Astrocyte (in vitro differentiated cells and primary cell): Measurements from ENCODE around the gene PTOV1. TPM values are rescaled to one million over a fixed set of nuclear protein-coding genes. Genes with fewer than 3 reads are reported as not detected.
A peak's percentile ranks its signal among the peaks of the same experiment; 100 is the strongest.

Source experiments
- DNase-seq: peaks from one replicate; pipeline ENCODE4 v3.0.0-alpha.2; 2010; ENCODE audit warnings: low read depth
- FAIRE-seq: peaks from 2 replicates; lab custom pipeline; 2011; peaks lifted over from hg19 to GRCh38; lab: Jason Lieb, UNC
- H2AFZ ChIP-seq: 2 replicates; pipeline ENCODE4 v1.6.0; 2012; ENCODE audit warnings: low read depth, low read length, inconsistent platforms
- H3K27ac ChIP-seq: 2 replicates; pipeline ENCODE4 v1.5.1; 2011; ENCODE audit warnings: low read depth, low read length, inconsistent platforms
- H3K27me3 ChIP-seq: 2 replicates; pipeline ENCODE4 v1.6.0; 2011; ENCODE audit warnings: low read length, inconsistent platforms; ENCODE audit not compliant: insufficient read depth
- H3K36me3 ChIP-seq: 2 replicates; pipeline ENCODE4 v1.5.1; 2011; ENCODE audit warnings: low read length, inconsistent platforms; ENCODE audit not compliant: insufficient read depth
- H3K4me1 ChIP-seq: 2 replicates; pipeline ENCODE4 v1.5.1; 2011; ENCODE audit warnings: low read length, inconsistent platforms; ENCODE audit not compliant: insufficient read depth
- H3K4me2 ChIP-seq: 2 replicates; pipeline ENCODE4 v1.6.0; 2012; ENCODE audit warnings: low read length, inconsistent platforms
- H3K4me3 ChIP-seq: 2 replicates; pipeline ENCODE4 v1.5.1; 2011; ENCODE audit warnings: low read depth, mild to moderate bottlenecking, low read length, inconsistent platforms; ENCODE audit not compliant: insufficient read depth
- H3K79me2 ChIP-seq: 2 replicates; pipeline ENCODE4 v1.6.0; 2012; ENCODE audit warnings: mild to moderate bottlenecking, low read length, inconsistent platforms; ENCODE audit not compliant: insufficient read depth
- H3K9ac ChIP-seq: 2 replicates; pipeline ENCODE4 v1.6.0; 2012; ENCODE audit warnings: mild to moderate bottlenecking, low read length, inconsistent platforms
- H3K9me3 ChIP-seq: 2 replicates; pipeline ENCODE4 v1.5.1; 2012; ENCODE audit warnings: low read depth, mild to moderate bottlenecking, low read length, inconsistent platforms; ENCODE audit not compliant: insufficient read depth
- H4K20me1 ChIP-seq: 2 replicates; pipeline ENCODE4 v1.6.0; 2012; ENCODE audit warnings: low read length, inconsistent platforms; ENCODE audit not compliant: insufficient read depth
- H3K27ac Mint-ChIP-seq: one replicate; pipeline ENCODE4 v1.8.0; 2021; ENCODE audit warnings: mild to moderate bottlenecking, mixed read lengths; ENCODE audit not compliant: unreplicated experiment
- H3K27me3 Mint-ChIP-seq: one replicate; pipeline ENCODE4 v1.8.0; 2021; ENCODE audit warnings: low read depth, mixed read lengths; ENCODE audit not compliant: unreplicated experiment
- H3K36me3 Mint-ChIP-seq: one replicate; pipeline ENCODE4 v1.8.0; 2021; ENCODE audit warnings: low read depth, mixed read lengths; ENCODE audit not compliant: unreplicated experiment
- H3K4me1 Mint-ChIP-seq: one replicate; pipeline ENCODE4 v1.8.0; 2021; ENCODE audit warnings: low read depth, mixed read lengths; ENCODE audit not compliant: unreplicated experiment
- H3K4me3 Mint-ChIP-seq: one replicate; pipeline ENCODE4 v1.8.0; 2021; ENCODE audit warnings: mild to moderate bottlenecking, moderate library complexity, mixed read lengths; ENCODE audit not compliant: unreplicated experiment
- H3K9me3 Mint-ChIP-seq: one replicate; pipeline ENCODE4 v1.8.0; 2021; ENCODE audit warnings: mild to moderate bottlenecking, mixed read lengths; ENCODE audit not compliant: unreplicated experiment
- CTCF ChIP-seq: IDR thresholded peaks from 2 replicates; pipeline ENCODE4 v1.5.1; 2011; ENCODE audit warnings: low read depth, mild to moderate bottlenecking, inconsistent platforms, low read length, moderate library complexity; ENCODE audit not compliant: insufficient read depth
- EZH2 ChIP-seq: IDR thresholded peaks from 2 replicates; pipeline ENCODE4 v1.6.1; 2012; ENCODE audit warnings: mild to moderate bottlenecking, low read length, inconsistent platforms; ENCODE audit not compliant: insufficient read depth
- total RNA-seq: library from RNA; stranded (reverse); gene quantifications from 2 replicates; pipeline ENCODE4 v1.2.1, GENCODE V29; 2021

The PTOV1 gene
- total RNA-seq, 1 donor from 2014 or later: 162 TPM

- Histone ChIP-seq H3K27ac (peak overlapping the region; percentile 44), H3K9ac (peak overlapping the region; percentile 57), H3K79me2 (peaks cover 57% of the 10 kb centered on the region), H3K9me3 (no peaks in the 10 kb centered on the region), H3K4me1 (peaks cover 36% of the 10 kb centered on the region), H4K20me1 (peaks cover 13% of the 10 kb centered on the region), H3K36me3 (peaks cover 10% of the 10 kb centered on the region), H3K4me3 (peak overlapping the region; percentile 38), H3K4me2 (peak overlapping the region; percentile 83), H2AFZ (peak overlapping the region; percentile 35), H3K27me3 (no peaks in the 10 kb centered on the region)
- no peak overlapping the region for H3K27ac Mint-ChIP-seq
- H3K27me3 Mint-ChIP-seq: no peaks in the 10 kb centered on the region
- no peak overlapping the region for H3K4me3 Mint-ChIP-seq
- H3K9me3 Mint-ChIP-seq: no peaks in the 10 kb centered on the region
- no peak for FAIRE-seq
- TF ChIP-seq CTCF (no peak), EZH2 (no peak)
- peaks cover 22% of the 10 kb centered on the region for H3K36me3 Mint-ChIP-seq
- no peak for DNase-seq
- peaks cover 9% of the 10 kb centered on the region for H3K4me1 Mint-ChIP-seq
Observed at GRCh38 chr19:49869009-49869483, 18.1 kb downstream of the PTOV1 start.

- H3K27me3 ChIP-seq: no peaks in the 10 kb centered on the region
- H4K20me1 ChIP-seq: peaks cover 6% of the 10 kb centered on the region
- H2AFZ ChIP-seq: peak overlapping the region; percentile 57
- H3K4me2 ChIP-seq: peak overlapping the region; percentile 87
- DNase-seq (peak; percentile 100), FAIRE-seq (peak; percentile 86)
- H3K9ac ChIP-seq: peak overlapping the region; percentile 72
- H3K9me3 Mint-ChIP-seq: no peaks in the 10 kb centered on the region
- H3K27ac Mint-ChIP-seq: peak overlapping the region; percentile 77
- H3K4me3 Mint-ChIP-seq: peak overlapping the region; percentile 79
- H3K27ac ChIP-seq: peak overlapping the region; percentile 45
- H3K9me3 ChIP-seq: no peaks in the 10 kb centered on the region
- peaks cover 11% of the 10 kb centered on the region for H3K4me1 Mint-ChIP-seq
- no peak for TF ChIP-seq CTCF
- TF ChIP-seq EZH2: peak; percentile 43
- peaks cover 37% of the 10 kb centered on the region for H3K4me1 ChIP-seq
- H3K79me2 ChIP-seq: peaks cover 57% of the 10 kb centered on the region
- H3K27me3 Mint-ChIP-seq: no peaks in the 10 kb centered on the region
- H3K4me3 ChIP-seq: peak overlapping the region; percentile 54
- H3K36me3 Mint-ChIP-seq: peaks cover 22% of the 10 kb centered on the region
- H3K36me3 ChIP-seq: peaks cover 4% of the 10 kb centered on the region
Observed at GRCh38 chr19:49869484-49870308, 18.7 kb downstream of the PTOV1 start.
